HK-2 (cell line): ENCODE measurements around the gene B4GALNT3.
A peak's percentile ranks its signal among the peaks of the same experiment; 100 is the strongest.

ENCODE experiments used
- DNase-seq: peaks from one replicate; pipeline ENCODE4 v3.0.0-alpha.2; 2018; ENCODE audit not compliant: unreplicated experiment

B4GALNT3 gene

DNA sequence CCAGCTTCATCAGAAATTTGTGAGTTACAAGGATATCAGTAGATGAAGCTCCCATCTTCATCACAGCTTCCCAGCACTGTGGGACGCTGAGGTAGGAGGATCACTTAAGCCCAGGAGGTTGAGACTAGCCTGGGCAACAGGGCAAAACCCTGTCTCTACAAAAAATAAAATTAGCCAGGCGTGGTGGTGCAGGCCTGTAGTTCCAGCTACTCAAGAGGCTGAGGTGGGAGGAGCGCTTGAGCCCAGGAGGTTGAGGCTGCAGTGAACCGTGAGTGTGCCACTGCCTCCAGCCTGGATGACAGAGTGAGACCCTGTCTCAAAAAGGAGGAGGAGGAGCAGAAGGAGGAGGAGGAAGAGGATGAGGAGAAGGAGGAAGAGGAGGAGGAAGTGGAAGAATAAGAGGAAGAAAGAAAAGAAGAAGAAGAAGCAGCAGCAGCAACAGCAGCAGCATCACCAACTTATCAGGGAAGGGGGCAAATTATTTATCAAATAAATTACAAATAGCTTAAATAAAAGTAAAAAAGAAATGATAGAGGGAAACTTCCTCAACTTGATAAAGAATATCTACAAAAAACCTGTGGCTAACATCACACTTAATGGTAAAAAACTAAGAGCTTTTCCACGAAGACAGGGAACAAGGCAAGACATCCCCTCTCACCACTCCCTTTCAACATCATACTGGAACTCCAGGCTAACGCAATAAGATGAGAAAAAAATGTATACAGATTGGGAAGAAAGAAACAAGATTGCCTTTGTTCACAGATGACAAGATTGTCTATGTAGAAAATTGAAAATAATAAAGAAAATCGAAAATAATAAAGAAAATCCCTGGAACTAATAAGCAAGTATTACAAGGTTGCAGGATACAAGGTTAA lies 133.9 kb downstream of the B4GALNT3 start:
- no peak for DNase-seq

DNA sequence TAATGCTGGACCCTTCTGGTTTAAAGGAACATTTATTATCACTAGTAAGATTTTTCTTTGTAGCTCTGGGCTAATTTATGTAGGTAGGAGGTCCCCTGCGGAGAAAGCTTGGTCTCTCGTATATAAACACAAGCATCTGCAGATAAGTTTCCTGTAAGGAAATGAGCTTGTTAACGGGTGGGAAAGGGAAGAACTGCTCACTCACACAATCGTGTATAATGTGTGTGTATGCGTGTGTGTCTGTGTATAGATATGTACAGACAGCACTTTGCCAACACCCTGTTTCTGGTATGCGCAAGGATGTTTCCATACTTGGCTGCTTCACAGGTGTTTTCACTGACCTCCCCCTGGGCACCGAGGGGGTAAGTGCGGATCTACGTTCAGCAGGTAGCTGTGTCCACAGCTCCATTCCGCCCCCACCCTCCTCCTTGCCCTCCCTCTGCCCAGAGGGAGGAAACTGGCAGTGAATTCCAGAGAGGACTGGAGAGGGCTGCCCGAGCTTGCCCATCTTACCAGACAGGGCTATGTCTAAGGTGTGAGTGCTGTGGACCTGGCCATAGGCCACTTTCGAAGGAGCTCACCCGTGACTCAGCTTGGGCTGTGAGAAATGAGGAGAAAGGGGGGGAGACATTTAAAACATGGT lies 138.3 kb downstream of the B4GALNT3 start:
- no peak for DNase-seq

- DNase-seq: no peak
These were observed 140.0 kb downstream of the B4GALNT3 start for GRCh38 chr12:599756-600155.

GRCh38 chr12:601976-602699 lies 142.4 kb downstream of the B4GALNT3 start:
- no peak for DNase-seq

- DNase-seq: no peak
These were observed 142.9 kb downstream of the B4GALNT3 start for GRCh38 chr12:602700-603068.

- no peak for DNase-seq
These were observed 145.2 kb downstream of the B4GALNT3 start for GRCh38 chr12:604956-605355.

DNA sequence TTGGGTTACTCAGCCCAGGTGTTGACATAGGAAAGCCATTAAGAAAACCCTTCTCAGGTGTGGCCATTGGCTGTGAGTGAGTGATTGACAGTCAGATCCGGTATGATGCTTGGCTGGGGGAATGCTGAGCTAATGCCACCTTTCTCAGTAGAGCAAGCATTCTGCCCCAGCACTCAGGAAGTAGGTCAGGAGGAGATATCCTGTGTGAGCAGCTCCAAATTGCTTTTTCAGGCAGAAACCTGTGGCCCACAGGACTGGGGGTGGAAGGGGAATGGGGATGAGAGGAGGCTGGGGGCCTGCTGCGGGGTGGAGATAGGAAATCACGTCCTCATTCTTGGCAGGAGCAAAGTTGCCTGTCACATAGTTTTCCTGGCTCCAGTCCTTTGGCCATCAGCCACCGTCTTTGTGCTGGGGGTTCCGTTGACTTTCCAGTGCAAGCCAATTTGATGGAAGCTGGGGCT lies 147.8 kb downstream of the B4GALNT3 start:
- peak; percentile 17 for DNase-seq

DNA sequence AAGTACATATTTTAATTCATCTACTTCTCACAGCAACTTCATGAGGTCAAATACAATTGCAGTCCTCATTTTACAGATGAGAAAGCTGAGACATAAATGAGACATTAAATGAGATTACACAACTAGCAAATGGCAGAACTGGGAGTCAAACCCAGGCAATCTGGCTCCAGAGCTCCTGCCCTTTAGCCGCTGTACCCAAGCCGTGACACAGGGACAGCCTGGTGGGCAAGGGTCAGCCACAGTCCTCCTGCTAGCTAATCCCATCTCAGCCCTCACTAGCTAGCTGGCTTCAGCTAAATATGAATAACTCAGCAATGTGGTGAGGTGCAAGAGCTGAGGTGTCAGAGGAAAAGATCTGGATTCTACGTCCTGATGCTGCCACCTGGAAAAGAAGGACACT lies 148.7 kb downstream of the B4GALNT3 start:
- DNase-seq: no peak

DNA sequence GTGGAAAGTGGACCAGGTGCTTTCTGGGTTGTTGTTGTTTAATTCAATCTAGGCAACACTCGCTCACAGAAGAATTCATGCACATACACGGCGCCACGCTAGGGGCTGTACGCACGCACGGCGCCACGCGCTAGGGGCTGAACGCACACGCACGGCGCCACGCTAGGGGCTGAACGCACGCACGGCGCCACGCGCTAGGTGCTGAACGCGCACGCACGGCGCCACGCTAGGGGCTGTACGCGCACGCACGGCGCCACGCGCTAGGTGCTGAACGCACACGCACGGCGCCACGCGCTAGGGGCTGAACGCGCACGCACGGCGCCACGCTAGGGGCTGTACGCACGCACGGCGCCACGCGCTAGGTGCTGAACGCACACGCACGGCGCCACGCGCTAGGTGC lies 149.2 kb downstream of the B4GALNT3 start:
- no peak for DNase-seq

DNA sequence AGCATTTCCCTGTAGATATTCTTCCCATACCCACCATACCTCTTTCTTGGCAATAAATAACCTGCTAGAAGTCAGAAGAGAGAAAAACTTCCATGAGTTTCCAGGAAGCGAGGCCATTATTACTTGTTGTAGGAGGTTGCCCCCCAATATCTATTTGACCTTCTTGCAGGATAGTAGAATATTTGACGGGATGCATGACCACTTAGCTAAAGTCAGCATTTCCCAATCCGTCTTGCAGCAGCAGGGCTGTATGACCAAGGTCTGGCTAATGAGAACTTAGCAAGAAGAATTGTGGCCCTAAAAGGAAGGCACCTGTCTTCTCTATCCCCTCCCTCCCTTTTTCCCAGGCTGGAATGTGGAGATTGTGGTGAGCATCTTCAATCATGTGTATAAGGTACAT lies 152.0 kb downstream of the B4GALNT3 start:
- no peak for DNase-seq

DNA sequence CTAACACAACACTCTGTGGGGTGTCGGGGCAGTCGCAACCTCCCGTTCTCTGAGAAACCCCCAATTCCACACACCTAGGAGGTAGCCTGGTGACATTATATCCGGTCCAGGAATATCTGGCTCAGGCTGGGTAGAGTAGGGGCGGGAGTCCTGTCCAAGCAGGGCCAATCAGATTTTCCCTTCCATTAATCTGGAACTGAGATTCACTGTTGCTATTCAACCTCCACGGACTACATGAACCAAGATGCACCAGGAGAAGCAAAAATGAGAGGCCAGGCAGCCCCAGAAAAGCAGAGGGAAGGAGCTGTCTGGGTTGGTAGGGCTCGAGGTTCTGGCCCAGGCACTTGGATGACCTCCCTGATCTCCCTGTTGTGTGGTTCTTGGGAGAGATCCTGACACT lies 152.6 kb downstream of the B4GALNT3 start:
- DNase-seq: no peak

DNA sequence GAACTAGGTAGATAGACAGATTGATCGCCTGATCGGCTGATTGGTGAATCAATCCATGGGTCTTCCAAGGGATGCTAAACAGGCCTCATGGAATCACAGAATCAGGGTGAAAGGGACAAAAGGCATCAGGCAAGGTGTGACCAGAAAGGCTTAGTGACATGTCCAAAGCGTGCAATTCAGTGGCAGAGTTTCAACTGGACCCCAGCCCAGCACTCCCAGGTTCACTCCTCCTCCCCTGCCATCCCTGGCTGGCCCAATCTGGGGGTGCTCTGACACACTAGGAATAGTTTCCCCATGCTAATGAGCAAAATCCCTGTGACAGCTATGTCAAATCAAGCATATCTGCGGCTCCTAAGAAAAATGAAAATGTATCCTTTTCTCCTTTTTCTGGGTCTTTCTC lies 153.1 kb downstream of the B4GALNT3 start:
- no peak for DNase-seq
